Activated CD4-positive, alpha-beta T cell treated with anti-CD3 and anti-CD28 coated beads, Interleukin-2, amount 50 U/mL, for 4 hours (primary cell): ENCODE results near the gene RNF224.
A peak's percentile ranks its signal among the peaks of the same experiment; 100 is the strongest.

ENCODE experiments used
- DNase-seq, 2 experiments: peaks; one replicate each; pipeline ENCODE4 v3.0.0-alpha.2; 2020

The RNF224 gene

DNA sequence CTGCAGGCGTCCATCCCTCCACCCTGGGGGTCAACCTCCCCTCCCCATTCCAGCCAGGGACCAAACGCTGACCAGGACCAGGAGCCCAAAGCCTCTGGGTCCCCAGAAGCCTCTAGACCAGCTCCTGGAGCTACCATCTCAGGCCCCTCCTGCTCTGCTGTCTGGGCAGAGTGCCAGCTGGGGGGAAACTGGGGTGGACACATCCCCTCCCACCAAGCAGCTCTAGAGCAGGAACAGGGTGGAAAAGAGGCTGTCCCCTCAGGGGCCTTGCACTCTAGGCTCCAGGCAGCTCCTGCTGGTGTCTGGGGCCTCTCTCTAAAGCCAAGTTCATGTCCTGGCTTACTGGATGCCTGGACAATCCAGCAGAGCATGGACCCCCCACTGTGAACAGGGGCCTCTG is 34.4 kb upstream of the RNF224 start:
- DNase-seq, result no peak

DNA sequence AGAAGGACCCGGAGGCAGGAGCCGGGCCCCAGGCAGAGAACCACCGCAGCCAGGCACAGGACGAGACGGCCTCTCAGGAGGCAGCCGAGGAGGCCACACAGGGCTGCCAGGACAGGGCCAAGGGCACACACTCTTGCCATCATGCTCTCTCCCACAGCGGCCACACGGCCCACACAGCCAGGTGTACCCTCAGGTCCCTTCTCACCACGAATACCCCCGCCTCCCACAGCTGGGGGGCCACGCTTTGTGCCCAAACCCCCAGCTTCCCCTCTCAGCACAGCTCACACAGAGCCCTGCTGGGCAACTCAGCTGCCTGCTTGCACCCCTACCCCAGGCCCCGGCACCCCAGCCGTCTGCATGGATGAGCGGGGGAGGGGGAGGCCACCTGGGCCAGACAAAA is 33.5 kb upstream of the RNF224 start:
- no peak for DNase-seq

DNA sequence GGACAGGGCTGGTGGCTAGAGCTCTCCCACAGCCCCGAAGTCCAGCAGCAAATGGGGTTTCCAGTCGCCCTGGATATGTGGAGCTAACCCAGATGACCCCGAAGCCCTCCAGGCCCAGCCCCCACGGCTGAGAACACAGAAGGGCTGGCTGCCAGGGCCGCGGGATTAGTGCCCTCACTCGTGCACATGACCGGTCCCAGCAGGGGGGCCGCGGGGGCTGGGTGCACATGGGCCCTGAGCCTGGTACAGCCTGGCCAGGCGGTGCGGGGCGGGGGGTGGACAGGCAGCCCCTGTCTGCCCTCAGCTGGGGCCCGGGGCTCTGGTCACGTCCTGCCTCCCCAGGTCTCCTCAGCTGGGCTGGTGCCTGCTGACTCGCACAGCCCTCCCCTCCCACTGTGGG is 32.9 kb upstream of the RNF224 start:
- DNase-seq, result no peak

DNA sequence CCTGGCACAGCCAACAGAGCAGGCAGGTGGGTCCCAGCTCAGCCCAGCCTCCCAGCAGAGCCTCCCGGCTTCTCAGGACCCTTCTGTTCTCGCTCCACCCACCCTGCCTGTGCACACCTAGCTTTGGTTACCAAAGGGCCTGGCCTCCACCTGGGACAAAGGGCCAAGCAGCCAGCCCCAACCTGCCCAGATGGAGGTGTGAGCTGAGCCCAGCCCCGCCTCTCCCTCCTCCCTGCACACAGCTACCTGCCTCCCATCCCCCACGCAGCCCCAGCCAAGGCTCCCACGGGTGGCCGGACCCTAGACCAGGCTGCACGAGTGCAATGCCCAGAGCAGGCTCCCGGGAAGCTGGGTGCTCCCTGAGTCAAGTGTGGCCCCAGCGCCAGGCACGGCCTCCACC is 32.4 kb upstream of the RNF224 start:
- DNase-seq, result no peak

DNA sequence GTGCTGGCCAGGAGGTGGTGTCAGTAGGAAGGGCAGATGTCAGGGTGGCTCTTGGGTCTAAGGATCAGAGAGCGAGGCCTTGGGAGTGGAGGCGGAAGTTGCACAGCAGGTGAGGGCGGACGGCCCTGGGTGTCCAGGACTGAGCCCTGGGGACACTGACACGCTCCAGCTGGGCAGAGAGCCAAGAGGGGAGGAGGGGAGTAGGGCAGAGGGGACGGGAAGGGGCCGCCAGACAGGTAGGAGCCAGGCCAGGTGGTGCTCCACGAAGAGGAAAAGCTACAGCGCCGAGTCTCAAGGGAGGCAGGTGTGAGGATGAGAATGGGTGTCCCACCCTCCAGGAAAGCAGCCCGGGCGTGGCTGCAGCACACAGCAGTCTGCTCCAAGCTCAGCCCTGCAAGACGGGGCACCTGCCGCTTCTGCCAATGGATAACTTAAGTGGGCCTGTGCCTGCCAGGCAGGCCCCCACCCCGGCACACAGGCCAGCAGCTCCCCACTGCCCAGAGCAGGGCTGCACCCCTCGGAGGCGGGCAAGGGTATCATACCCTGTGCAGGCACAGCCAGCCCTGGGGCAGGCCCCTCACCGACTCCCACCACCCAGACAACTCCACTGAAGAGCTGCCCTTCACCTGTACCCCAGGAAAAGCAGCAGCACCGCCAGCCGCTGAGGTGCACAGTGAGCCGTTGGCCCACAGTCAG is 31.6 kb upstream of the RNF224 start:
- no peak for DNase-seq

DNA sequence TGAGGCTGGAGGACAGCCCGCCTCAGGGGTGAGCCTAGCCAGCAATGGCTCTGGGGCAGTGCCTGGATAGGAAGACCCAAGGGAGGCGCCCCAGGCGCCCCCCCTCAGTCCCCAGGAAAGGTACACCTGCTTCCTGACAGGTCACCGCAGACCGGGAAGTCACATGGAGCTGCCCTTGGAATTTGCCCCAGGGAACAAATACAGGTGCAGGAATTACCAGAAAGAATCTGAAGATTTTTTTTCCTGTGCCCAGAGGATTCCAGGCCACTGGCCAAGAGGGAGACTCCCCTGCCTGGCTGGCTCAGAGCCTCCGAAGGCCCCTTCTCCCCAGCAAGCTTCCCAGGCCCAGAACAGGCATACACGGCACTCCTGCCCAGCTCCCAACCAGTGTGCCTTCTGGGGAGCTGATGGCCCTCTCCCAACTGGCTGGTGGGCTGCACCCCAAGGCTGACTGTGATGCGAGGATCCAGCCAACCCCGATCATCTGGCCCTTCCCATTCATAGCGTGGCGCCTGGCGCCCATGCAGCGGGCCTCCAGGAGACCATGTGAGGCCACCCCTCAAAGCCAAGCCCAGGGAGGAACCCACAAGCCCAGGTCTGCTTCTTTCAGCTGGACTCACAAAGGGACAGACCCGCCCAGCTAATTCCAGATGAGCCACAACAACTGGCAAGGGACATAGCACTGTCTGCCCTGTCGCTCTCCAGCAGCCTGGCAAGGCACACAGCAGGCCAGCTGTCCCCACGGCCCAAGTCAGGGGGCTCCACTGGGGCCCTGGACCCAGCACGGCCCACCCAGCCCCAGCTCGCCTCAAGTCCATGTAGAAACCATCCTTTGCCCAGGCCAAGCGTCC is 29.0 kb upstream of the RNF224 start:
- no peak for DNase-seq

DNA sequence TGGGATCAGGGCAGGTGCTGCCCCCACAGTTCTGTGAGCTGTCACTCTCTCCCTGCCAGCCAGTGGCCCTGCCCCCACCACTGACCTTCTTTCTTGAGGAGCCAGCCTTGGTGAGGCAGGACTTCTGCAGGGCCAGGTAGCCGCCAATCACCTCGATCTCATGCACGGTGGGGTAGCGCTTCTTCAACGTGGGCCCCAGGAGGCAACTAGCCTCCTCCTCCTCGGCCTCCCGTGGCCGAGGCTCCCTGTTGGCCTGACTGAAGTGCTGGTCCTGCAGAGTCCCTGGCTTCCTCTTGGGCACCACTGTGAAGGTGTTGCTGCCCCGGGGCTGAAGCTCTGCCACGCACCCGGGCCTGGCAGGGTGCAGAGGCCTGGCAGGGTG is 28.4 kb upstream of the RNF224 start:
- DNase-seq, result no peak

DNA sequence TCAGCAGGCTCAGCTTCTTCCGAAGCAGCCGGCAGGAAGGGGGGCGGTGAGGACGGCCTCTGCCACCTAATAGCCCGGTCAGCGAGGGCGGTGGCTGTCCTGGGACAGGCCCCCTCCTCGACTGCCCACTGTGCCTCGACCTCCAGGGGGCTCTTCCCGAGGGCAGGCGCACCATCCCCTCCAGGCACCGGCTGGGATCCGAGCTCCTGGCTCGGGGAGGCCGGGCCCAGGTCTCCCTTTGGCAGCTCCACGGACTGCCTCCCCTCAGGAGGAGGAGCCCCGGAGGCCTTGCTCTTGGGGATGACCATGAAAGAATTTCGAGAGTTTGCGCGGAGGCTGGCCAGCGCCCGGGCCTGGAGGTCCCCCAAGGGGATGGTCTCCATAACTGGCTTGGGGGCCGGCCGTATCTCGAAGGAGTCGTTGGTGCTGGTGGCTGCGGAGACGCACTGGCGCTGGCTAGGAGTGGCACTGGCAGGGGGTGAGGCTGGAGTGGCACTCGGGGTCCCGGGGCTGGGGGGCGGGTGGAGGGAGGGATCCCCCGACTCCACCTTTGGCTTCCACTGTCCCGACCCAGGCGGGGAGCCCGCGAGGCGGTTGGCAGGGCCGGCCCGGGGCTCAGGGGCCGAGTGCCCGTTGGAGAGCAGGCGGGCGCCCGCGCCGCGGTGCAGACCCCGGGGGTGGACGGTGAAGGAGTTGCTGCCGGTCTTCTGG is 27.7 kb upstream of the RNF224 start:
- no peak for DNase-seq

DNA sequence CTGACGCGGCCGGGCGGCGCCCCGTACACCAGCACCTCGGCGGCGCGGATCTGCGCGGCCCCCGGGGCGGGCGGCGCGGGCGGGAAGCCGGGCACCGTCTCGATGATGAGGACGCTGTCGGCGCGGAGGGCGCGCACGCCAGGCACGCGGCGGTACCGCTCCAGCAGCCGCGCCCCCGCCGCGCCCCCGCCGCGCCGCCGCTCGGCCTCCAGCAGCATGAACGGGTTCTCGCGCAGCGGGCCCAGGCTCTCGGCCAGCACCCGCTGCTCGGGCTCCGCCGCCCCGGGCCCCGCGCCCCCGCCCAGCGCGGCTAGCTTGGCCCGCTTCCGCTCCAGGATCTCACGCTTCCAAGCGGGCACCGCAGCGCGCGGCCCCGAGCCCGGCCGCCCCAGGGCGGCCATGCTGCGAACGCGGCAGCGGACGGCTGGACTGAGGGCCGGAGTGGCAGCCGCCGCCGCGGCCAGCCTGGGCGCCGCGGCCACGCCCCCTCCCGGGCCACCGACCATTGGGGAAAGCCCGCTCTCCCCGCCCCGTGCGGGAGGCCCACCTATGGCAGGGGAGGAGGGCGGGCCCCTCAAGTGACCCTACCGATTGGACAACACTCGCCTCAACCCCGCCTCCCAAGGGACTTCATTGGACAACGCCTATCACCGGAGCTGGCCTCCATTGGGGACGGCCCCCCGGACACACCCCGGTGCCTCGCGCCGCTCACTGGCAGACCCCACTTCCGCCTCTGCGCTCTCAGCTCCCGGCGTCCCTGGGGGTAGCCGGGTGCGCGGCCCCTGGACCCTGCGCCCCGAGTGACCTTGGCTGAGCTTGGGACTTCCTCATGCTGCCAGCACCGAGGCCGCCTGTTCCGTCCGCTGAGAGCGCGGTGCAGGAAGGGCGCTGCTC is 26.7 kb upstream of the RNF224 start, which contains the start of gene TPRN:
TSS of gene TPRN (minus strand) at position 431 of the 894 bp plus-strand sequence. CDS start at position 401, 30 bp downstream.
- DNase-seq, result peak; percentile 98 to 99

DNA sequence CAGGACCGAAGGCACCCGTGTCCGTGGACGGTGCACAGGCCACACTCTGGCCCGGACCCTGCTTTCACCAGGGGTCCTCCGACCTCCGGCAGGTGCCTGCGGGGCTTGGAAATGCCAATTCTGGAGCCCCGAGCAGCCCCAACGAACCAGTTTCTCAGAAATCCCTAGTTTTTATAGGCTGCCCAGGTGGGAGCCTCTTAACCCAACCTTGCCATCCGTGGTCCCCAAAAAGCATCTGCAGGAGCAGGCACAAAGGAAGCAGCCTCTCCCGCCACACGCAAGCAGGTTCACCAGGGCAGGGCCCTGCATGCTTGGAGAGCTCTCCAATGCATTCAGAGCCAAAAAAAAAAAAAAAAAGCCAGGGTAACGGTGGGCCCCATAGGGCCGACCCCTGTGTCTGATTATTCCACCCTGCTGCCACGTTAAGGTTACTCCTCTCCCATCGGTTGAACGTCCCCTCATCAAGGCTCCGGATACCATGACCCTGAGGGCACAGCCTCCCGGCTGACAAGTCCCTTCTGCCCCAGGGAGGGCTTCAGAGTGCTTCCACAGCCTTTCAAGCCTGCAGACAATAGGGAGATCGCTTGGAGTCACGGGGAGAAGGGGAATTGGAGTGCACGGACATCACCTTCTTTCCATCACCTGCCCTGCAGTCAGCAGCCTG is 26.0 kb upstream of the RNF224 start:
- no peak for DNase-seq

DNA sequence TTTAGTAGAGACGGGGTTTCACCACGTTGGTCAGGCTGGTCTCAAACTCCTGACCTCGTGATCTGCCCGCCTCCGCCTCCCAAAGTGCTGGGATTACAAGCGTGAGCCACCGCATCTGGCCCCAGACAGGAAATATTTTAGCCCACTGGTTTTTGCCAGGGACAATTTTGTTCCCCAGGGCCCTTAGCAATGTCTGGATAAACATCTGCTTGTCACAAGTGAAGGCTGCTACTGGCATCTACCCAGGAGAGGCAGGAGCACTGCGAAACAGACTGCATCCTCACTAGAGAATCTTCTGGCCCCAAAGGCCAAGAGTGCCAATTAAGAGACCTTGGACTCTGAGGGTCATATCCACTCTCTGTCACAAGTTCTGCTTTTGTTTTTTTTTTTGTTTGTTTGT is 24.3 kb upstream of the RNF224 start:
- DNase-seq, result no peak

DNA sequence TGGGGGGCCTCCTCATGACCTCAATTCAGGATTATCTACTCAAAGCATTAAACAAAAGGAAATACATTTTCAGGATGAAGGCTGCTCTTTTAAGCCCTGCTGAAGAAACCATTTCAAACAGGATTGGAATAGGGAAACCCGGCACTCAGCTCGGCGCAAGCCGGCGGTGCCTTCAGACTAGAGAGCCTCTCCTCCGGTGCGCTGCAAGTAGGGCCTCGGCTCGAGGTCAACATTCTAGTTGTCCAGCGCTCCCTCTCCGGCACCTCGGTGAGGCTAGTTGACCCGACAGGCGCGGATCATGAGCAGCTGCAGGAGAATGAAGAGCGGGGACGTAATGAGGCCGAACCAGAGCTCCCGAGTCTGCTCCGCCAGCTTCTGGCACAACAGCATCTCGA is 22.6 kb upstream of the RNF224 start:
- no peak for DNase-seq

DNA sequence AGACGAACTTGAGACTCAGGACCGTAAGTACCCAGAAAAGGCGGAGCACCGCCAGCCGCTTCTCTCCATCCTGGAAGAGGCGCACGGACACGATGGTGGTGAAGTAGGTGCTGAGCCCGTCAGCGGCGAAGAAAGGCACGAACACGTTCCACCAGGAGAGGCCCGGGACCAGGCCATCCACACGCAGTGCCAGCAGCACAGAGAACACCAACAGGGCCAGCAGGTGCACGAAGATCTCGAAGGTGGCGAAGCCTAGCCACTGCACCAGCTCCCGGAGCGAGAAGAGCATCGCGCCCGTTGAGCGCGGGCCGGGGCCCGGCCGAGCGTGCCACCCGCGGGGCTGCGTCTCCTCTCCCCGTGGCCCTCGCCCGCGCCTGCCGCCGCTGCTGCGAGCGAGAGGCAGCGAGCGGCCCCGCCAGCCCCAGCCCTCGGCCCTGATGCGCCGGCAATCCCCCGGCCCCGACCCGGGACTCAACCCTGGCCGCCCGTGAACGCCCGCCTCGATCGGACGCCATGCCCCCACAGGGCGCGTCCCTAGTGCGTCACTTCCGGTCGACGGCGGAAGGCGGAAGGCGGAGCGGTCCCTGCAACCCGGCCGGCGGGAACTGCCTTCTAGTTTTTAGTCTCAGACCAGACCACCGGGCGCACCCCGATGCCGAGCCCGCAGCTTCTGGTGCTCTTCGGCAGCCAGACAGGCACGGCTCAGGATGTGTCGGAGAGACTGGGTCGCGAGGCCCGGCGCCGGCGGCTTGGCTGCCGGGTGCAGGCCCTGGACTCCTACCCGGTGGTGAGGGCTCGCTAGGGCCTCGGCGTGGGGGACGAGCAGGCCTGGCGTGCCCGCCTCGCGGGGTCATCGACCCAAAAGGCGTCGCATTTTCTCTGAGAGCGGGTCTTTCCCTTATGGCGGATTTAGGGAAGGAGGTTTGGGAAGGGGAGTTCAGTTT is 21.9 kb upstream of the RNF224 start, which contains the start of the genes NDOR1 and TMEM203:
TSS of gene NDOR1 (plus strand) at position 575 of the 944 bp plus-strand sequence. CDS start at position 653, 78 bp downstream.
TSS of gene TMEM203 (minus strand) at position 523 of the 944 bp plus-strand sequence. CDS start at position 289, 234 bp downstream.
- peak; percentile 87 to 88 for DNase-seq

DNA sequence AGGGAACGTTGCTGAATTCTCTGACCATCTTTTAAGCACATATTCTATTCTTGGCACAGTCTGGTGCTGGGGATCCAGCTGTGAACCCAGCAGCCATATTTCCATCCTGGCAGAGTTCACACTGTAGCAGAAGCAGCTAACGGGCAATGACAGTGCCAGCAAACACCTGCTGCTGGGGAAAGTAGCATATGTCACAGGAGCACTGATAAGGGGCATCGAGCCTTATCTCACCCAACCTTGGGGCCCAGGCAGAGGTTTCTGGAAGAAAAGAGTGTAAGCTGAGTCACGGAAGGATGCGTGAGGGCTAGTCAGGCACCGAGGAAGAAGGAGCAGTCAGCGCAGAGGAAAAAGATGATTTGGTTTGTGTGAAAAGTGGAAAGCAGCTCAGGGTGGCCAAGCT is 20.7 kb upstream of the RNF224 start:
- DNase-seq, result no peak

DNA sequence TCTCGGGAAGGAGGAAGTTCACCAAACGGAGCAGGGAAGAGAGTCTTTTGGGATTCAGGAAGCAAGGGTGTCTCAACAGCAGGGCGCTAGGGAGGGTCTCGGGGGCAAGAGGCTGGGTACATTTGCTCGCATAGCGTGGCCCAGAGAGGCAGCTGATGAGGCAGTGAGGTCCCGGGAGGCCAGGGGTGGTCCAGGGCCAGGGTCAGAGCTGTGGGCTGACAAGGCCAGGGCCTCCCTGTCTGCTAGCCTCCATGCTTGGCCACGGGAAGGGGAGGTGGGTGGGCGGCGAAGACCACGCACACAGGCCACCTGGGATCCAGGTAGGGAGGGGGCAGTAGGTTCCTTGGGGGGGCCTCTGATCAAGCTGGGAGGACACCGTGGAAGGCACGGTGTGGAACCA is 15.8 kb upstream of the RNF224 start:
- DNase-seq, result no peak

DNA sequence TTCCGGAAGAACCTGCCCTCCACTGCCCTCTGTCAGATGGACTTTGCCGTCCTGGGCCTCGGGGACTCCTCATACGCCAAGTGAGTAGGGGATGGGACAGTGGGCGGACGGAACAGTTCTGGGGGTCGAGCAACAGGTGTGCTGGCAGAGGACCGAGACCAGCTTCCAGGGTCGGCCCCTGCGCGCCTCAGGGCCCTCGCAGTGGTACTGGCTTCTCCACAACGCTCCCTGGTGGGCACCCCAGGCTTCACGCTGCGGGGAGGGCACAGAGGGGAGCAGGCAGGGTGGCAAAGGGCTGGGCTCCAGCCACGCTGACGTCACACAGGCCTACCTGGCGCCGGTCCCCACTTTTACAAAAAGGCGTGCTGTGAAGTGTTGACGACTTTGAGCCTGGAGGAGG is 14.8 kb upstream of the RNF224 start:
- DNase-seq, result no peak

DNA sequence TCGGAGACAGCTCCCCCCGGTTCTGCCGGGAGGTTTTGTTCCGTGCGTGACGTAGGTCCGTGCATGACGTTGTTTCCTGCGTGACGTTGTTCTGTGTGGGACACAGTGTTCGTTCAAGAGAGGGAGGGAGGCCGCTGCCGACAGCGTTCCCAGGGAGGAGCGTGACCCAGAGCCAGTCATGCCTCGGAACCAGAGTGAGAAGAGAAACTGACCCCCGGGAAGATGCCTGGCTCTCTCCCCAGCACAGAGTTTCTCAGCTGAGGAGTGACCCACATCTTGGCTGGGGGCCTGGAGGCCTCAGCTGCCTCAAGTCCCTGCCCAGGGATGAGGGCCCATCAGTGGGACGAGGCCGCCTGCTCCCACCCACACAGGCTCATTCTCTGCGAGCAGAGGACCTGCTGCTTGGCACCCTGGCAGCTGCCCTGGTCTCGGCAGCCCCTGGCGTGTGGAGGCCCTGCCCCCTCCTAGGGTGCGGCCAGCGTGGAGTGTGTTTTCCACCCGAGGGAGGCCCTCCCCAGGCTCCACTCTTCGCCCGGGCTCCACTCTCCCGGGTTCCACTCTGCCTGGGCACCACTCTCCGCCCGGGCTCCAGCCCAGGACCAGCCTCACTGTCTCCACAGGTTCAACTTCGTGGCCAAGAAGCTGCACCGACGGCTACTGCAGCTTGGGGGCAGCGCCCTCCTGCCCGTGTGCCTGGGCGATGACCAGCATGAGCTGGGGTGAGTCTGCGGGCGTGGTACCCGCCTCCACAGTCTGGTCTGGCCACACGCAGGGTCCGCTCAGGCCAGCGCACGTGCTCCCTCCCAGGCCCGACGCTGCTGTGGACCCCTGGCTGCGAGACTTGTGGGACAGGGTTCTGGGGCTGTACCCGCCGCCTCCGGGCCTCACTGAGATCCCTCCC is 13.9 kb upstream of the RNF224 start:
- DNase-seq, result no peak

DNA sequence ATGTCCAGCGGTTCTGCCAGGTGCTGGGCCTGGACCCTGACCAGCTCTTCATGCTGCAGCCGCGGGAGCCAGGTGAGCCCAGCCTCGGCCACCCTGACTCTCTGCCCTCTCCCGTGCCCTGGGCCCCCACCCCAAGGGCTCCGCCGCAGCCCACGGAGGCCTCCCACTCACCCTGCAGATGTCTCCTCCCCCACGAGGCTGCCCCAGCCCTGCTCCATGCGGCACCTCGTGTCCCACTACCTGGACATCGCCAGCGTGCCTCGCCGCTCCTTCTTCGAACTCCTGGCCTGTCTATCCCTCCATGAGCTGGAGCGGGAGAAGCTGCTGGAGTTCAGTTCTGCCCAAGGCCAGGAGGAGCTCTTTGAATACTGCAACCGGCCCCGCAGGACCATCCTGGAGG is 12.7 kb upstream of the RNF224 start:
- no peak for DNase-seq

DNA sequence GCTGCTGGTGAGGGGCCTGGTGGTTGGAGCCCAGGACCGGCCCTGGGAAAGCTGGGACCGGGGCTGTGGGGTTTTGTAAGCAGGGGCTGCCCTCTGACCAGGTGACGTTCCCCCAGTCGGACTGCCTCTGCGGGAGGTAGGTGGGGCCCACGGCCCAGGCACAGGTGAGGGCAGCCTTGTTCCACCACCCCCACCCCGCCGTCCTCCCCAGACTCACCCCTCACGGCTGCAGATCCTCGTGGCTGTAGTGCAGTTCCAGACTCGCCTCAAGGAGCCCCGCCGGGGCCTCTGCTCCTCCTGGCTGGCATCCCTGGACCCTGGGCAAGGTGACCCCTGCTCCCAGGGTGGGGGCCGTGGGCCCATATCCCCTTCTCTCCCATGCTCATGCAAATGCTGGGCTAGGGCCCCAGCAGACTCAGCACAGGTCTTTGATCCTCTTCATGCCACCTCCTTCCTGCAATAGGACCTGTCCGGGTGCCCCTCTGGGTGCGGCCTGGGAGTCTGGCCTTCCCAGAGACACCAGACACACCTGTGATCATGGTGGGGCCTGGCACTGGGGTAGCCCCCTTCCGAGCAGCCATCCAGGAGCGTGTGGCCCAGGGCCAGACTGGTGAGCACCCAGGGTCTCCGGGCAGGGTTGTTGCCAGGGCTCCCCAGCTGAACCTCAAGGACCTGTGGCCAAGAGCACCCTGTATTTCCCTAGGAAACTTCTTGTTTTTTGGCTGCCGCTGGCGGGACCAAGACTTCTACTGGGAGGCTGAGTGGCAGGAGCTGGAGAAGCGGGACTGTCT is 11.9 kb upstream of the RNF224 start:
- no peak for DNase-seq
